B cell (primary cell): Measurements from ENCODE around the gene WTAP. TPM values are rescaled to one million over a fixed set of nuclear protein-coding genes. Genes with fewer than 3 reads are reported as not detected.

Experiments
- ATAC-seq: fragments of 200-7000 bp; cut with Tn5 transposase; one replicate; pipeline ENCODE4 v1.10.0; 2021; ENCODE audit warnings: low read depth, mild to moderate bottlenecking, moderate number of reproducible peaks, moderate library complexity
- CTCF ChIA-PET: fragments of 350-600 bp; sonication (Branson Sonifier 250); formaldehyde crosslinking; loops from one replicate; lab custom pipeline; 2021; ENCODE audit warnings: antibody characterized with exemption, inconsistent platforms; lab: Charles Lee
- POLR2A ChIA-PET: fragments of 350-600 bp; sonication (Branson Sonifier 250); formaldehyde crosslinking; loops from one replicate; lab custom pipeline; 2021; ENCODE audit warnings: antibody characterized with exemption; lab: Charles Lee
- DNase-seq: peaks from one replicate; pipeline ENCODE4 v3.0.0; 2013
- H2AFZ ChIP-seq: 2 replicates; pipeline ENCODE4 v1.6.1; 2012; ENCODE audit warnings: mild to moderate bottlenecking, low read depth, low read length; ENCODE audit not compliant: insufficient read depth, poor library complexity, severe bottlenecking
- H3K27ac ChIP-seq, 2 donors: 1 replicate in 1 of 2; 2 replicates in 1 of 2; pipeline ENCODE4 v1.5.1; 2012 to 2013; ENCODE audit warnings: low read length in 2 of 2, mild to moderate bottlenecking in 2 of 2, moderate library complexity in 1 of 2
- H3K27me3 ChIP-seq, 4 experiments: fragments of 200-600 bp in 1 of 4; sonication (generic) in 1 of 4; replicated peaks in 1 of 4; 1 replicate in 2 of 4; 2 replicates in 2 of 4; pipeline versions ENCODE4 v1.6.1 to v1.7.0; 2013 to 2016; ENCODE audit warnings: low read length in 3 of 4, mild to moderate bottlenecking in 2 of 4, mixed read lengths in 1 of 4, moderate library complexity in 1 of 4; ENCODE audit not compliant: insufficient read depth in 4 of 4, control insufficient read depth in 3 of 4; ENCODE audit errors: control extremely low read depth in 1 of 4
- H3K36me3 ChIP-seq, 2 experiments: replicated peaks in 1 of 2; 1 replicate in 1 of 2; 2 replicates in 1 of 2; pipeline versions ENCODE4 v1.6.1 to v1.7.1; 2013; ENCODE audit warnings: low read length in 1 of 2; ENCODE audit not compliant: insufficient read depth in 2 of 2, control insufficient read depth in 1 of 2; ENCODE audit errors: control extremely low read depth in 1 of 2, extremely low read depth in 1 of 2
- H3K4me1 ChIP-seq, 2 donors: fragments of 200-600 bp in 1 of 2; sonication (generic) in 1 of 2; 1 replicate in 1 of 2; 2 replicates in 1 of 2; pipeline versions ENCODE4 v1.5.1 to v1.6.1; 2013 to 2017; ENCODE audit warnings: low read length in 2 of 2; ENCODE audit not compliant: control insufficient read depth in 2 of 2, insufficient read depth in 2 of 2
- H3K4me2 ChIP-seq: replicated peaks from 2 replicates; pipeline ENCODE3; 2012; ENCODE audit warnings: mild to moderate bottlenecking, low read depth, low read length; ENCODE audit not compliant: poor library complexity, severe bottlenecking
- H3K4me3 ChIP-seq, 5 experiments: fragments of 200-600 bp in 1 of 5; sonication (generic) in 1 of 5; 1 replicate in 3 of 5; 2 replicates in 2 of 5; pipeline versions ENCODE4 v1.5.1 to v1.7.0; 2011 to 2016; ENCODE audit warnings: low read length in 4 of 5, mild to moderate bottlenecking in 4 of 5, low read depth in 2 of 5, control low read depth in 1 of 5, moderate library complexity in 1 of 5; ENCODE audit not compliant: insufficient read depth in 1 of 5; ENCODE audit errors: control extremely low read depth in 1 of 5, extremely low read depth in 1 of 5
- H3K79me2 ChIP-seq: fragments of 200-600 bp; sonication (generic); one replicate; pipeline ENCODE4 v1.6.0; 2016; ENCODE audit warnings: low read length; ENCODE audit not compliant: control insufficient read depth, insufficient read depth
- H3K9ac ChIP-seq: fragments of 200-600 bp; sonication (generic); 2 replicates; pipeline ENCODE4 v1.6.1; 2017; ENCODE audit warnings: mild to moderate bottlenecking, low read length, moderate library complexity
- H3K9me3 ChIP-seq, 3 donors: one replicate each; pipeline versions ENCODE4 v1.6.1 to v1.7.1; 2013; ENCODE audit warnings: low read length in 2 of 3; ENCODE audit not compliant: control insufficient read depth in 2 of 3, insufficient read depth in 1 of 3; ENCODE audit errors: control extremely low read depth in 1 of 3
- H4K20me1 ChIP-seq: 2 replicates; pipeline ENCODE4 v1.6.0; 2012; ENCODE audit warnings: mild to moderate bottlenecking, low read length; ENCODE audit not compliant: insufficient read depth, control insufficient read depth, poor library complexity, severe bottlenecking
- H3K27ac Mint-ChIP-seq: one replicate; pipeline ENCODE4 v1.8.0; 2021; ENCODE audit warnings: mixed read lengths
- H3K27me3 Mint-ChIP-seq: one replicate; pipeline ENCODE4 v1.8.0; 2021; ENCODE audit warnings: mixed read lengths
- H3K4me1 Mint-ChIP-seq: one replicate; pipeline ENCODE4 v1.8.0; 2021; ENCODE audit warnings: mixed read lengths
- H3K4me3 Mint-ChIP-seq: one replicate; pipeline ENCODE4 v1.8.0; 2021; ENCODE audit warnings: mixed read lengths
- H3K9me3 Mint-ChIP-seq: one replicate; pipeline ENCODE4 v1.8.0; 2022; ENCODE audit warnings: mixed read lengths; ENCODE audit not compliant: insufficient read depth
- CTCF ChIP-seq: fragments of 200-600 bp; IDR thresholded peaks from one replicate; pipeline ENCODE4 v1.8.0; 2022; ENCODE audit warnings: antibody characterized with exemption, mild to moderate bottlenecking
- EZH2 ChIP-seq: IDR thresholded peaks from 2 replicates; pipeline ENCODE4 v1.6.1; 2012; ENCODE audit warnings: borderline replicate concordance, low read depth, mild to moderate bottlenecking, moderate library complexity, low read length; ENCODE audit not compliant: insufficient read depth, poor library complexity, severe bottlenecking
- WGBS: methylation state at CpG from one replicate; pipeline ENCODE4 v1.1.5; 2013; ENCODE audit warnings: missing lambda C conversion rate; ENCODE audit not compliant: insufficient coverage; 5-methylcytosine and 5-hydroxymethylcytosine counted together
- intact Hi-C: fragments of 100-400 bp; cut with micrococcal nuclease; formaldehyde crosslinking; loops from one replicate; pipeline ENCODE4 v1.10.0; 2022
- polyA plus RNA-seq: library from polyadenylated mRNA; depleted of rRNA; stranded (reverse); fragments of >200 nt; gene quantifications from 2 replicates; pipeline ENCODE4 v1.2.3, GENCODE V29; 2012
- total RNA-seq, 2 donors: library from RNA; stranded (reverse); fragments of 120-200 nt in 1 of 2; gene quantifications; 1 replicate in 1 of 2; 2 replicates in 1 of 2; pipeline versions ENCODE4 v1.2.3 to v1.2.4, GENCODE V29; 2013 to 2022

The WTAP gene
- total and polyA plus RNA-seq, 2 donors (not counting 1 experiment from before 2014, with no cell fraction given), result 34.2 to 165 TPM

GRCh38 chr6:159681191-159681880, 46.0 kb upstream of the WTAP start:
- H3K27ac Mint-ChIP-seq, result no peak overlapping the region
- ChIA-PET POLR2A (no interaction called here), CTCF (interaction anchor here (0.9 kb wide), 1 partner anchor 28 kb away, joined by 3 read pairs; no protein-coding TSS in a partner anchor)
- no peak overlapping the region for H3K4me2 ChIP-seq
- intact Hi-C loops, result no loop called here
- H3K9ac ChIP-seq, result no peak overlapping the region
- no peaks in the 10 kb centered on the region for H3K9me3 Mint-ChIP-seq
- H3K79me2 ChIP-seq, result peaks cover 2% of the 10 kb centered on the region
- no peaks in the 10 kb centered on the region for H3K9me3 ChIP-seq
- no peak for ATAC-seq
- no peak overlapping the region for H2AFZ ChIP-seq
- peaks cover 6% of the 10 kb centered on the region for H4K20me1 ChIP-seq
- H3K4me3 Mint-ChIP-seq, result no peak overlapping the region
- peaks cover 25 to 46% of the 10 kb centered on the region in 2 experiments for H3K36me3 ChIP-seq
- no peak overlapping the region for H3K4me3 ChIP-seq
- DNase-seq, result no peak
- 86% methylated on average over 9 of the region's 10 CpGs for WGBS
- TF ChIP-seq EZH2 (no peak), CTCF (no peak)
- no peaks in the 10 kb centered on the region for H3K4me1 ChIP-seq
- no peaks in the 10 kb centered on the region for H3K27me3 Mint-ChIP-seq
- H3K27ac ChIP-seq, result no peak overlapping the region
- H3K27me3 ChIP-seq, result no peaks in the 10 kb centered on the region
- H3K4me1 Mint-ChIP-seq, result peaks cover 1% of the 10 kb centered on the region

- Histone ChIP-seq H3K27me3 (no peaks in the 10 kb centered on the region), H2AFZ (no peak overlapping the region), H3K36me3 (peaks cover 25 to 54% of the 10 kb centered on the region in 2 experiments), H3K27ac (no peak overlapping the region), H3K4me3 (no peak overlapping the region), H3K4me2 (no peak overlapping the region), H3K9ac (no peak overlapping the region), H3K4me1 (no peaks in the 10 kb centered on the region), H3K9me3 (no peaks in the 10 kb centered on the region), H3K79me2 (peaks cover 11% of the 10 kb centered on the region), H4K20me1 (peaks cover 6% of the 10 kb centered on the region)
- POLR2A ChIA-PET, result no interaction called here
- WGBS, result no CpG with 5 or more reads among the region's 3 CpGs
- Mint-ChIP-seq H3K27ac (no peak overlapping the region), H3K4me1 (peaks cover 3% of the 10 kb centered on the region), H3K27me3 (no peaks in the 10 kb centered on the region), H3K4me3 (no peak overlapping the region), H3K9me3 (no peaks in the 10 kb centered on the region)
- ATAC-seq, result no peak
- CTCF ChIA-PET, result no interaction called here
- no peak for DNase-seq
- no peak for TF ChIP-seq CTCF
- TF ChIP-seq EZH2, result no peak
- intact Hi-C loops, result no loop called here
Observed at GRCh38 chr6:159682295-159682694, 45.0 kb upstream of the WTAP start.
